Adrenal gland (tissue), 5 donors: Measurements from ENCODE around the gene EMX1.

ENCODE experiments used
- POLR2A ChIP-seq, 2 donors: fragments of 450-650 bp; IDR thresholded peaks; one replicate each; pipeline ENCODE4 v1.6.1; 2017; ENCODE audit warnings: antibody characterized with exemption in 2 of 2, mild to moderate bottlenecking in 2 of 2, moderate library complexity in 1 of 2
- TF ChIP-seq, protein P1 (sequence below), 6 experiments: fragments of 450-650 bp in 4 of 6; fragments of 200-600 bp in 2 of 6; sonication (generic) in 1 of 6; IDR thresholded peaks; 1 replicate in 5 of 6; 2 replicates in 1 of 6; pipeline versions ENCODE4 v1.5.1 to v1.8.0; 2016 to 2021; ENCODE audit warnings: antibody characterized with exemption in 6 of 6, mild to moderate bottlenecking in 2 of 6, moderate library complexity in 1 of 6
- donor health status: DM: no; HTN: no; CAD: no.

DNA sequence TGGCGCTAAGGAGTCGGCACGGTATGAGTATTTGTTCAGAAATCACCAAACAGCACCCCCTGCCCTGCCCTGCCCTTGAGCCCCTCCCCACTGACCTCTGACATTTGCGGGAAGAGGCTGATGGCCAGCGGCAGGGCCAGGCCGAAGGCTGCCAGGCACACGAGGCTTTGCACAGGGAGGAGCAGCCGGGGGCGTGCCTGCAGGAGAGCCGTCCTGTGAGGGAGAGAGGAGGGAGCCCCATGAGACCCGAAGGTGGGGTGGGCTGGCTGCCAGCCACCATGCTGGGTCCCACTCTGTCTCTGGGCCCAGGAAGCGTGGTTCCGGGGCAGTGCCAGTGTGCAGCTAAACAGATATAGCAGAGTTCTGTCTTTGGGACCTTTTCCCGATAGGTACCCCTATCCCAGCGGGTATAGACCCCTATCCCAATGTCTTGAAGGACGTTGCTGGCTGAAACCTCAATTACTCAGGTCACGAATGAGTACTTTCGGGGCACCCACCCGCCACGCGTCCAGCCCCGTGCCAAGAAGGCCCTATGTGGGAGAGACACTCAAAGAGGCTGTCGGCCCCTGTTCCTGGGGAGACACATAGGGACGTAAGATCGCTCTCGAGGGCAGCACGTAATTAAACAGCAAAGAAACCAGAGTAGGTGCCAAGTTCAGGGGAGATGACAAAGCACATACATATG is 43.9 kb downstream of the EMX1 start:
- TF ChIP-seq, protein P1, sequence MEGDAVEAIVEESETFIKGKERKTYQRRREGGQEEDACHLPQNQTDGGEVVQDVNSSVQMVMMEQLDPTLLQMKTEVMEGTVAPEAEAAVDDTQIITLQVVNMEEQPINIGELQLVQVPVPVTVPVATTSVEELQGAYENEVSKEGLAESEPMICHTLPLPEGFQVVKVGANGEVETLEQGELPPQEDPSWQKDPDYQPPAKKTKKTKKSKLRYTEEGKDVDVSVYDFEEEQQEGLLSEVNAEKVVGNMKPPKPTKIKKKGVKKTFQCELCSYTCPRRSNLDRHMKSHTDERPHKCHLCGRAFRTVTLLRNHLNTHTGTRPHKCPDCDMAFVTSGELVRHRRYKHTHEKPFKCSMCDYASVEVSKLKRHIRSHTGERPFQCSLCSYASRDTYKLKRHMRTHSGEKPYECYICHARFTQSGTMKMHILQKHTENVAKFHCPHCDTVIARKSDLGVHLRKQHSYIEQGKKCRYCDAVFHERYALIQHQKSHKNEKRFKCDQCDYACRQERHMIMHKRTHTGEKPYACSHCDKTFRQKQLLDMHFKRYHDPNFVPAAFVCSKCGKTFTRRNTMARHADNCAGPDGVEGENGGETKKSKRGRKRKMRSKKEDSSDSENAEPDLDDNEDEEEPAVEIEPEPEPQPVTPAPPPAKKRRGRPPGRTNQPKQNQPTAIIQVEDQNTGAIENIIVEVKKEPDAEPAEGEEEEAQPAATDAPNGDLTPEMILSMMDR (IDR thresholded peaks at IDR 0.05): no peak
- no peak for TF ChIP-seq POLR2A (IDR thresholded peaks at IDR 0.05)
